HG03469 (cell line): ENCODE data around the gene MACF1.
"Not testable (repeated sequence)": the region's sequence is repeated elsewhere in the genome, so short reads cannot be mapped to it uniquely, and the experiment has no call there.

Experiments used
- ATAC-seq: cut with Tn5 transposase; IDR thresholded peaks from one replicate; pipeline ENCODE4 v1.9.1; 2021; ENCODE audit warnings: mild to moderate bottlenecking, moderate library complexity, moderate number of reproducible peaks; ENCODE audit not compliant: unreplicated experiment

Gene MACF1

GRCh38 chr1:39204441-39205081 lies at the start of gene MACF1:
MACF1 (plus strand) TSS chr1:39204695; CDS start chr1:39205023, 328 bp downstream.
- no peak for ATAC-seq

GRCh38 chr1:39157304-39157703 lies 47.2 kb upstream of the MACF1 start:
- ATAC-seq, result no peak

- ATAC-seq, result no peak
Measured at GRCh38 chr1:39158327-39159086, 46.0 kb upstream of the MACF1 start.

- ATAC-seq, result no peak
Measured at GRCh38 chr1:39159224-39160036, 45.1 kb upstream of the MACF1 start.

- no peak for ATAC-seq
Measured at GRCh38 chr1:39160703-39161102, 43.8 kb upstream of the MACF1 start.

GRCh38 chr1:39161811-39162210 lies 42.7 kb upstream of the MACF1 start:
- not testable (repeated sequence) for ATAC-seq

GRCh38 chr1:39163469-39163868 lies 41.0 kb upstream of the MACF1 start:
- no peak for ATAC-seq

GRCh38 chr1:39164256-39164655 lies 40.2 kb upstream of the MACF1 start:
- ATAC-seq, result no peak

- ATAC-seq, result no peak
Measured at GRCh38 chr1:39165049-39165448, 39.4 kb upstream of the MACF1 start.

- ATAC-seq, result no peak
Measured at GRCh38 chr1:39165488-39165887, 39.0 kb upstream of the MACF1 start.

- ATAC-seq, result no peak
Measured at GRCh38 chr1:39167632-39168209, 36.8 kb upstream of the MACF1 start.

- no peak for ATAC-seq
Measured at GRCh38 chr1:39168301-39169080, 36.0 kb upstream of the MACF1 start.

- no peak for ATAC-seq
Measured at GRCh38 chr1:39170731-39171667, 33.5 kb upstream of the MACF1 start.

GRCh38 chr1:39173119-39173994 lies 31.1 kb upstream of the MACF1 start:
- no peak for ATAC-seq

- ATAC-seq, result no peak
Measured at GRCh38 chr1:39173995-39174380, 30.5 kb upstream of the MACF1 start.

GRCh38 chr1:39174390-39175081 lies 30.0 kb upstream of the MACF1 start:
- no peak for ATAC-seq

- no peak for ATAC-seq
Measured at GRCh38 chr1:39177706-39178105, 26.8 kb upstream of the MACF1 start.
